Lower lobe of right lung (tissue), 2 donors: Measurements from ENCODE around the gene KRTAP10-12. TPM values are rescaled to one million over a fixed set of nuclear protein-coding genes. Genes with fewer than 3 reads are reported as not detected.

Experiments used
- ATAC-seq, 2 donors: fragments of 200-7000 bp; cut with Tn5 transposase; one replicate each; pipeline ENCODE4 v1.9.1; 2020 to 2022; ENCODE audit warnings: mild to moderate bottlenecking in 2 of 2, moderate library complexity in 2 of 2
- DNase-seq: peaks from one replicate; pipeline ENCODE4 v3.0.0-alpha.2; 2020
- H3K27ac ChIP-seq: fragments of 200-600 bp; one replicate; pipeline ENCODE4 v1.8.0; 2022
- H3K27me3 ChIP-seq: fragments of 200-600 bp; one replicate; pipeline ENCODE4 v1.8.0; 2022; ENCODE audit warnings: low read depth
- H3K36me3 ChIP-seq: fragments of 200-600 bp; one replicate; pipeline ENCODE4 v1.8.0; 2022; ENCODE audit warnings: mild to moderate bottlenecking
- H3K4me1 ChIP-seq: fragments of 200-600 bp; one replicate; pipeline ENCODE4 v1.8.0; 2022
- H3K4me3 ChIP-seq: fragments of 200-600 bp; one replicate; pipeline ENCODE4 v1.8.0; 2022; ENCODE audit warnings: mild to moderate bottlenecking
- H3K9me3 ChIP-seq: fragments of 200-600 bp; one replicate; pipeline ENCODE4 v1.8.0; 2022
- intact Hi-C: fragments of 100-400 bp; cut with DNase I; formaldehyde crosslinking; loops from one replicate; pipeline ENCODE4 v1.11.0; 2022
- total RNA-seq: library from RNA; stranded (reverse); fragmentation: NEBNext Ultra II Directional; extraction: Animal tissue kit (Norgen Biotek cat#: 25700); gene quantifications from one replicate; pipeline ENCODE4 v1.2.1, GENCODE V29; 2021
- TF ChIP-seq, protein P1 (sequence below): fragments of 200-600 bp; IDR thresholded peaks from one replicate; pipeline ENCODE4 v1.8.0; 2022; ENCODE audit warnings: antibody characterized with exemption, mild to moderate bottlenecking
- donor health status: DM: no; HTN: yes; CAD: no; lungs with severe emphysema.

The KRTAP10-12 gene
- total RNA-seq, 1 donor from 2014 or later = not detected

- Histone ChIP-seq H3K4me3 (no peak overlapping the region), H3K27ac (no peak overlapping the region), H3K36me3 (no peaks in the 10 kb centered on the region), H3K4me1 (peaks cover 12% of the 10 kb centered on the region), H3K9me3 (no peaks in the 10 kb centered on the region), H3K27me3 (peaks cover 90% of the 10 kb centered on the region)
- TF ChIP-seq, protein P1, sequence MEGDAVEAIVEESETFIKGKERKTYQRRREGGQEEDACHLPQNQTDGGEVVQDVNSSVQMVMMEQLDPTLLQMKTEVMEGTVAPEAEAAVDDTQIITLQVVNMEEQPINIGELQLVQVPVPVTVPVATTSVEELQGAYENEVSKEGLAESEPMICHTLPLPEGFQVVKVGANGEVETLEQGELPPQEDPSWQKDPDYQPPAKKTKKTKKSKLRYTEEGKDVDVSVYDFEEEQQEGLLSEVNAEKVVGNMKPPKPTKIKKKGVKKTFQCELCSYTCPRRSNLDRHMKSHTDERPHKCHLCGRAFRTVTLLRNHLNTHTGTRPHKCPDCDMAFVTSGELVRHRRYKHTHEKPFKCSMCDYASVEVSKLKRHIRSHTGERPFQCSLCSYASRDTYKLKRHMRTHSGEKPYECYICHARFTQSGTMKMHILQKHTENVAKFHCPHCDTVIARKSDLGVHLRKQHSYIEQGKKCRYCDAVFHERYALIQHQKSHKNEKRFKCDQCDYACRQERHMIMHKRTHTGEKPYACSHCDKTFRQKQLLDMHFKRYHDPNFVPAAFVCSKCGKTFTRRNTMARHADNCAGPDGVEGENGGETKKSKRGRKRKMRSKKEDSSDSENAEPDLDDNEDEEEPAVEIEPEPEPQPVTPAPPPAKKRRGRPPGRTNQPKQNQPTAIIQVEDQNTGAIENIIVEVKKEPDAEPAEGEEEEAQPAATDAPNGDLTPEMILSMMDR = no peak
- DNase-seq = no peak
- intact Hi-C loops = no loop called here
- peak in 1 of 2 donors; percentile 25 for ATAC-seq
Measured at GRCh38 chr21:44709426-44710293, 12.7 kb downstream of the KRTAP10-12 start.

DNA sequence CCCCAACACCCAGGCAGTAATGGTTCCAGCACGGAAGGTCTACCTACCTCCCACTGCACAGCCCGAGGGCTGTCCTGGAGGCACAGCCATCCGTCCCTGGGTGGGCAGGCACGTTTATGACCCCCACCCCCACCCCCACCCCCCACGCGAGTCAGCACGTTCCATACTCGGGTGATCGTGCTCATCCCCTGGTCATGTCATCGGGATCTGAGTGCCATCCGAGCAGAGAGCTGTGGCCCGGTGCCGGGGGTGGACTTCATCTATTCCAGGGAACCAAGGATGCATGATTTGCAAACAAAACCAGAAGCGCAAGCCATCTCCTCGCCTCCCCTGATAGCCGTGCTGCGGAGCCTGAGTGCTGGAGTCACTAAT lies 13.3 kb downstream of the KRTAP10-12 start:
- peaks cover 91% of the 10 kb centered on the region for H3K27me3 ChIP-seq

GRCh38 chr21:44710756-44711326 lies 13.9 kb downstream of the KRTAP10-12 start:
- H3K27ac ChIP-seq = no peak overlapping the region
- intact Hi-C loops = no loop called here
- no peak overlapping the region for H3K4me3 ChIP-seq
- ATAC-seq (peak; percentile 31 to 57), DNase-seq (no peak)
- peaks cover 90% of the 10 kb centered on the region for H3K27me3 ChIP-seq
- H3K36me3 ChIP-seq = no peaks in the 10 kb centered on the region
- peaks cover 12% of the 10 kb centered on the region for H3K4me1 ChIP-seq
- H3K9me3 ChIP-seq = no peaks in the 10 kb centered on the region
- TF ChIP-seq, protein P1 = no peak

More for the DNA sequence above, 13.3 kb downstream of the KRTAP10-12 start:
- Histone ChIP-seq H3K4me1 (peaks cover 12% of the 10 kb centered on the region), H3K4me3 (no peak overlapping the region), H3K27ac (no peak overlapping the region), H3K9me3 (no peaks in the 10 kb centered on the region), H3K36me3 (no peaks in the 10 kb centered on the region)
- TF ChIP-seq, protein P1 = no peak
- no peak for ATAC-seq
- intact Hi-C loops = no loop called here
- no peak for DNase-seq

GRCh38 chr21:44711327-44712202 lies 14.6 kb downstream of the KRTAP10-12 start, which contains the start of gene TSPEAR:
TSS of gene TSPEAR (minus strand) at chr21:44711572. CDS start at chr21:44711514, 58 bp downstream.
- Histone ChIP-seq H3K4me1 (peaks cover 12% of the 10 kb centered on the region), H3K36me3 (no peaks in the 10 kb centered on the region), H3K4me3 (no peak within 1 kb of the TSS), H3K9me3 (no peaks in the 10 kb centered on the region), H3K27me3 (peaks cover 82% of the 10 kb centered on the region), H3K27ac (no peak within 1 kb of the TSS)
- ATAC-seq (peak; percentile 18 to 30), DNase-seq (no peak)
- TF ChIP-seq, protein P1 = no peak
- intact Hi-C loops = no loop called here
